ENCODE data around the gene SDR39U1.

DNA sequence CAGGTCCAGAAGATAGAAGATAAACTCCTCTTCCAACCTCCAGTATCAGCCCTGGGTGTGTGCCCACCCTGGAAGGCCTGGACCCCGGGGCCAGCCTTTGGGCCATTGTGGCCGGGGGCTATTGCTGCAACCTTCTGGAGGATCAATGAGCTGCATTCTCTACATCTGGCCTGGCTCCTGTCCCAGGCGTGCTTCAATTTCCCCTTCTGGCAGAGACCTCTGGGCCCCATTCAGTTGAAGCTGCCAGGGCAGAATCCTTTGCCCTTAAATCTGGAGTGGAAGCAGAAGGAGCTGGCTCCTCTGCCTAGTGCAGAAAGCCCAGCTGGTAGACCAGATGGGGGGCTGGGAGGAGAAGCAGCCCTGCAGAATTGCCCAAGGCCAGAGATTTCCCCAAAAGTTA is 33.8 kb downstream of the SDR39U1 start:
- TF ChIP-seq, protein P1, sequence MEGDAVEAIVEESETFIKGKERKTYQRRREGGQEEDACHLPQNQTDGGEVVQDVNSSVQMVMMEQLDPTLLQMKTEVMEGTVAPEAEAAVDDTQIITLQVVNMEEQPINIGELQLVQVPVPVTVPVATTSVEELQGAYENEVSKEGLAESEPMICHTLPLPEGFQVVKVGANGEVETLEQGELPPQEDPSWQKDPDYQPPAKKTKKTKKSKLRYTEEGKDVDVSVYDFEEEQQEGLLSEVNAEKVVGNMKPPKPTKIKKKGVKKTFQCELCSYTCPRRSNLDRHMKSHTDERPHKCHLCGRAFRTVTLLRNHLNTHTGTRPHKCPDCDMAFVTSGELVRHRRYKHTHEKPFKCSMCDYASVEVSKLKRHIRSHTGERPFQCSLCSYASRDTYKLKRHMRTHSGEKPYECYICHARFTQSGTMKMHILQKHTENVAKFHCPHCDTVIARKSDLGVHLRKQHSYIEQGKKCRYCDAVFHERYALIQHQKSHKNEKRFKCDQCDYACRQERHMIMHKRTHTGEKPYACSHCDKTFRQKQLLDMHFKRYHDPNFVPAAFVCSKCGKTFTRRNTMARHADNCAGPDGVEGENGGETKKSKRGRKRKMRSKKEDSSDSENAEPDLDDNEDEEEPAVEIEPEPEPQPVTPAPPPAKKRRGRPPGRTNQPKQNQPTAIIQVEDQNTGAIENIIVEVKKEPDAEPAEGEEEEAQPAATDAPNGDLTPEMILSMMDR (IDR thresholded peaks at IDR 0.05; ENCODE audit: low read depth, low read length): no peak
- TF ChIP-seq EZH2phosphoT487 (IDR thresholded peaks at IDR 0.05; ENCODE audit: low read depth): no peak
